GM21360 (cell line): ENCODE measurements around the gene ZNF423.

Experiments
- ATAC-seq: cut with Tn5 transposase; IDR thresholded peaks from one replicate; pipeline ENCODE4 v1.9.1; 2021; ENCODE audit warnings: mild to moderate bottlenecking, moderate library complexity; ENCODE audit not compliant: unreplicated experiment

The ZNF423 gene

GRCh38 chr16:49674990-49675389 is 180.9 kb downstream of the ZNF423 start:
- no peak for ATAC-seq

- ATAC-seq, result no peak
Observed at GRCh38 chr16:49674351-49674851, 181.5 kb downstream of the ZNF423 start.

GRCh38 chr16:49673442-49673841 is 182.5 kb downstream of the ZNF423 start:
- ATAC-seq, result no peak

GRCh38 chr16:49672753-49673152 is 183.2 kb downstream of the ZNF423 start:
- no peak for ATAC-seq

- no peak for ATAC-seq
Observed at GRCh38 chr16:49671333-49671732, 184.6 kb downstream of the ZNF423 start.

GRCh38 chr16:49670627-49671026 is 185.3 kb downstream of the ZNF423 start:
- ATAC-seq, result no peak

- no peak for ATAC-seq
Observed at GRCh38 chr16:49665482-49666230, 190.3 kb downstream of the ZNF423 start.

- ATAC-seq, result no peak
Observed at GRCh38 chr16:49664221-49665215, 191.4 kb downstream of the ZNF423 start.

- ATAC-seq, result no peak
Observed at GRCh38 chr16:49663081-49664065, 192.5 kb downstream of the ZNF423 start.

GRCh38 chr16:49662569-49662968 is 193.3 kb downstream of the ZNF423 start:
- ATAC-seq, result no peak

GRCh38 chr16:49661465-49662187 is 194.3 kb downstream of the ZNF423 start:
- ATAC-seq, result no peak

GRCh38 chr16:49660626-49661025 is 195.3 kb downstream of the ZNF423 start:
- ATAC-seq, result no peak

GRCh38 chr16:49659356-49659755 is 196.6 kb downstream of the ZNF423 start:
- ATAC-seq, result no peak

- ATAC-seq, result no peak
Observed at GRCh38 chr16:49658531-49658930, 197.4 kb downstream of the ZNF423 start.

- no peak for ATAC-seq
Observed at GRCh38 chr16:49657736-49658465, 198.0 kb downstream of the ZNF423 start.

- no peak for ATAC-seq
Observed at GRCh38 chr16:49654425-49654824, 201.5 kb downstream of the ZNF423 start.

- no peak for ATAC-seq
Observed at GRCh38 chr16:49653577-49653976, 202.3 kb downstream of the ZNF423 start.

GRCh38 chr16:49653173-49653570 is 202.7 kb downstream of the ZNF423 start:
- no peak for ATAC-seq
